IPS DF 6.9 (cell line): ENCODE measurements around the gene DGCR6.
"Not testable (repeated sequence)": the region's sequence is repeated elsewhere in the genome, so short reads cannot be mapped to it uniquely, and the experiment has no call there.

Source experiments
- DNase-seq: peaks from one replicate; pipeline ENCODE4 v3.0.0-alpha.2; 2013; ENCODE audit warnings: low read depth, low spot score
- H3K27ac ChIP-seq: one replicate; pipeline ENCODE4 v1.5.1; 2013; ENCODE audit warnings: low read length, control low read depth
- H3K27me3 ChIP-seq: 2 replicates; pipeline ENCODE4 v1.6.1; 2013; ENCODE audit warnings: mild to moderate bottlenecking, low read length; ENCODE audit not compliant: control insufficient read depth, insufficient read depth
- H3K36me3 ChIP-seq: 2 replicates; pipeline ENCODE4 v1.6.1; 2013; ENCODE audit warnings: low read length; ENCODE audit not compliant: control insufficient read depth, insufficient read depth
- H3K4me1 ChIP-seq: 2 replicates; pipeline ENCODE4 v1.6.1; 2013; ENCODE audit warnings: low read length; ENCODE audit not compliant: control insufficient read depth, insufficient read depth
- H3K4me3 ChIP-seq: 2 replicates; pipeline ENCODE4 v1.5.1; 2013; ENCODE audit warnings: mild to moderate bottlenecking, low read length
- H3K9me3 ChIP-seq: 2 replicates; pipeline ENCODE4 v1.6.1; 2013; ENCODE audit warnings: low read length, inconsistent platforms; ENCODE audit not compliant: control insufficient read depth, insufficient read depth
- WGBS: extraction: QIAGEN DNeasy Blood & Tissue Kit; methylation state at CpG from one replicate; pipeline ENCODE4 v1.1.7; 2013; ENCODE audit warnings: mixed read lengths, missing lambda C conversion rate; ENCODE audit not compliant: insufficient read length, insufficient coverage; 5-methylcytosine and 5-hydroxymethylcytosine counted together

DGCR6 gene

DNA sequence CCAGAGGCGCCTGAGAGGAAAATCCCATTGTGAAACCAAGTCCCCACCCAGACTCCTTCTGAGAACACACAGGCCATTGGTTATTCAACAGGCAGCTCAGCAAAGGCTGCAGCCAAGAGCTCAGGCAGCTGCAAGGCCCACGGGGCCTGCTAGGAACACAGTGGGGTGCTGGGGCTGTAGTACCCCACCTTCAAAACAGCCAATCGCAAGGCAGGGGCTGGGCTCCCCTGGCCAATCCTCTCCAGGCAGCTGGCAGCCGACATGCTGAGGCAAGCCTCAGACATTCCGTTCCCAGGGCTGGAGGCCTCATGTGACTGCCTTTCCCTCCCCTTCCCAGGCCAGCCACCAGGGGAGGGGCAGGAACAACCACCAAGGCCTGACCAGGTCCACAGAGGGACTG lies 23.3 kb downstream of the DGCR6 start:
- H3K4me3 ChIP-seq = no peak overlapping the region
- H3K9me3 ChIP-seq = no peaks in the 10 kb centered on the region
- no peaks in the 10 kb centered on the region for H3K27me3 ChIP-seq
- no peak for DNase-seq
- no CpG with 5 or more reads among the region's 5 CpGs for WGBS
- H3K27ac ChIP-seq = no peak overlapping the region
- no peaks in the 10 kb centered on the region for H3K4me1 ChIP-seq
- no peaks in the 10 kb centered on the region for H3K36me3 ChIP-seq

DNA sequence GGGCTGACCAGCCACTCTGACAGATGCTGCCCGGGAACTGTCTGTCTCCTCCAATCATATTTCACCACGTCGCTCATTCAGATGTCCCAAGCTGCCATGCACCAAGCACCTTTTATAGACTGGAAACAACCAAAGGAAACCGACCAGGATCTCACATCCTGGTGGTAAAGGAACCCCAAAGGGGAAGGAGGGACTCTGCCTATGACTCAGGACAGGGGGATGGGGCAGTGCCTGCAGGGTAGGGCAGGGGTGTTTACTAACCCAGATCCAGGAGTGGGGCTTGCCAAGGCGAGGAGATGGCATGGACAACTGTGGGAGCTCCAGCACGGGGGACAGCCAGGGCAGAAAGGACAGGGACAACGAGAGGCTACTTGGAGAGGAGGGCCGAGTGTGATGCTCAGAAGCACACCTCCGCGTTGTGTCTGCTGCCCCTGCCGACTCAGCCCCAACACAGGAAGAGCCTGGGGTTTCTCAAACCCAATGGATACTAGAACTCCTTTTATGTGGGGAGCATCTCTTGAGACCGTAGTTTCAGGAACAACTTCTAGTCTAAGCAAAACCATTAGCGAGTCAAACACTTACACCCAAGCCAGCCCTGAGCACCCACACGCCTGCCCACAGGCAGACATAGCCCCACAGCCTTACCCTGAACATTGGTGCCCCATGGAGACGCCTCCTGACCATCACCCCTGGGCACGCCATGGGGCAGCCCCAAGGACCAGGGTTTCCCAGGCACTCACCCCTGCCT lies 26.0 kb downstream of the DGCR6 start:
- no peaks in the 10 kb centered on the region for H3K27me3 ChIP-seq
- H3K27ac ChIP-seq = no peak overlapping the region
- H3K4me1 ChIP-seq = no peaks in the 10 kb centered on the region
- no peak for DNase-seq
- H3K4me3 ChIP-seq = no peak overlapping the region
- no peaks in the 10 kb centered on the region for H3K36me3 ChIP-seq
- H3K9me3 ChIP-seq = no peaks in the 10 kb centered on the region
- WGBS = no CpG with 5 or more reads among the region's 16 CpGs

DNA sequence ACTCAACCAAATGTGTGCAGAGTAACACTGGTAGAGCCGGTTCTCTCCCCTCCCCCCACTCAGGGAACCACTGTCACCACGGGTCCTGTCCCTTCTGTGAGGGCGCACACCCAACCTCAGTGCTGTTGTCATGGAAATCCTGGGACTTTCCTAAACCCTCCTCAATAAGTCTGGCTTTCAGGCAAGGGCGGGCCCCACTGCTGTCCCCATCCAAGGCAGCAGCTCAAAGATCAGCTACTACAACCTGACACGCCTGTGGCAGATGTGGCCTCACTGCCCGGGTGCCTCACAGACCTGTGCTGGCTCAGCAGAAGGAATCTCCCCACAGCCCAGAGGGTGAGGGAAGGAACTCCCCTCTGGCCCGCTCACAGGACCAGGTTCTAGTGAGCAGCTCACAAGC lies 27.8 kb downstream of the DGCR6 start:
- Histone ChIP-seq H3K4me1 (no peaks in the 10 kb centered on the region), H3K27me3 (no peaks in the 10 kb centered on the region), H3K4me3 (no peak overlapping the region), H3K27ac (no peak overlapping the region), H3K9me3 (no peaks in the 10 kb centered on the region), H3K36me3 (no peaks in the 10 kb centered on the region)
- WGBS = no CpG with 5 or more reads among the region's 7 CpGs
- no peak for DNase-seq

DNA sequence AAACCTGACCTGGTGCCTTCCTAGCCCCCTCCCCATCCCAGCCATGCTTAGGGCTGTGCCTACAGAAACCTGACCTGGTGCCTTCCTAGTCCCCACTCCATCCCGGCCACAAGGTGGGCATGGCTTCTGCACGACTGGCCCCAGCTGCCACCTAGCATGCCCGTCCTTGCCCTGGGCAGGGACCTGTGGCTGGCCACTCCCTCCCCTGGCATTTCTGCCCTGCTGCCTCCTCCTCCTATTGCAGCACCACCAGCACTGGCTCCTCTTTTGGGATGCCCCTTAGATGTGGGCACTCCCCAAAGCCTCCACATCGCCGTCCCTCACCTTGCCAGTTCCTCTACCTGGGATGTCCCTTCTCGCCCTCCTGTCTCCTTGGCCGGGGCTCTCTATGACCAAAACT lies 28.6 kb downstream of the DGCR6 start:
- not testable (repeated sequence) for H3K9me3 ChIP-seq, H3K4me1 ChIP-seq, H3K36me3 ChIP-seq, H3K27me3 ChIP-seq, DNase-seq, H3K4me3 ChIP-seq, H3K27ac ChIP-seq
- WGBS = no CpG with 5 or more reads among the region's 7 CpGs

DNA sequence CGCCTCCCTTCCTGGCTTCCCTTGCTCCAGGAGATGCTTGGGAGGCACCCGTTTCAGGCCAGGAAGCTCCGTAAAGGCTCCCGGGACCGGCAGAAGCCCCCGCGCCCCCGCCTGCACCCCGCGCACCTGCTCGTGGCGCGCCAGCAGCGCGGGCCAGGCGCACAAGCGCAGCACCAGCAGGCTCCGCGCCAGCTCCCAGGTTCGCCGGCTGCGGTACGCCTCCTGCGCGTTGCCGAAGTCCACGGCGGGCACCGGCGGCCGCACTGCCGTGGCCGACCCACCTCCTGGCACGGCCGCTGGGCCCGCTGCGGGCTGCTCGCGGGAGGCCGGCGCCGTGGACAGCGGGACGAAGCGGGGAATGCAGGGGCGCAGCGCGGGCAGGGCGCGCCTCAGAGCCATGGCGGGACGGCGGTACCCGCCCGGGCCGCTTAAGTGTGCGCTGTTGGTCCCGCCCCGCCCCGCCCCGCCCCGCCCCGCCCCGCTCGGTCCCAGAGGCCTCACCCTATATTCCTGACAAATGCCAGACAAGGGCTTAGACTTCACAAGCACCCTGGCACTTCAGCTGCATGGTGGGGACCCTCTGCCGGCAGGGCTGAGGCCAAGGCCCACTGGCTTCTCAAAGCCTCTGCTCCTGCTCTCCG lies 29.9 kb downstream of the DGCR6 start, which contains the start of gene PRODH:
Gene PRODH (minus strand): TSS at position 405 of the 641 bp plus-strand sequence. CDS start 6 bp downstream, at position 399.
- H3K27ac ChIP-seq = no peak within 1 kb of the TSS
- no peaks in the 10 kb centered on the region for H3K9me3 ChIP-seq
- H3K36me3 ChIP-seq = no peaks in the 10 kb centered on the region
- no peak for DNase-seq
- no peak within 1 kb of the TSS for H3K4me3 ChIP-seq
- no peaks in the 10 kb centered on the region for H3K4me1 ChIP-seq
- no CpG with 5 or more reads among the region's 67 CpGs for WGBS
- no peaks in the 10 kb centered on the region for H3K27me3 ChIP-seq

DNA sequence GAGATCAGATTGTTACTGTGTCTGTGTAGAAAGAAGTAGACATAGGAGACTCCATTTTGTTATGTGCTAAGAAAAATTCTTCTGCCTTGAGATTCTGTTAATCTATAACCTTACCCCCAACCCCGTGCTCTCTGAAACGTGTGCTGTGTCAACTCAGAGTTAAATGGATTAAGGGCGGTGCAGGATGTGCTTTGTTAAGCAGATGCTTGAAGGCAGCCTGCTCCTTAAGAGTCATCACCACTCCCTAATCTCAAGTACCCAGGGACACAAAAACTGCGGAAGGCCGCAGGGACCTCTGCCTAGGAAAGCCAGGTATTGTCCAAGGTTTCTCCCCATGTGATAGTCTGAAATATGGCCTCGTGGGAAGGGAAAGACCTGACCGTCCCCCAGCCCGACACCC lies 32.6 kb downstream of the DGCR6 start:
- not testable (repeated sequence) for H3K4me1 ChIP-seq, H3K36me3 ChIP-seq, H3K4me3 ChIP-seq, H3K9me3 ChIP-seq, H3K27me3 ChIP-seq, H3K27ac ChIP-seq, DNase-seq
- no CpG with 5 or more reads among the region's 8 CpGs for WGBS

DNA sequence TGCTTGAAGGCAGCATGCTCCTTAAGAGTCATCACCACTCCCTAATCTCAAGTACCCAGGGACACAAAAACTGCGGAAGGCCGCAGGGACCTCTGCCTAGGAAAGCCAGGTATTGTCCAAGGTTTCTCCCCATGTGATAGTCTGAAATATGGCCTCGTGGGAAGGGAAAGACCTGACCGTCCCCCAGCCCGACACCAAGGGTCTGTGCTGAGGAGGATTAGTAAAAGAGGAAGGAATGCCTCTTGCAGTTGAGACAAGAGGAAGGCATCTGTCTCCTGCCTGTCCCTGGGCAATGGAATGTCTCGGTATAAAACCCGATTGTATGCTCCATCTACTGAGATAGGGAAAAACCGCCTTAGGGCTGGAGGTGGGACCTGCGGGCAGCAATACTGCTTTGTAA lies 41.0 kb downstream of the DGCR6 start:
- WGBS = no CpG with 5 or more reads among the region's 9 CpGs
- H3K9me3 ChIP-seq, DNase-seq, H3K27me3 ChIP-seq, H3K4me3 ChIP-seq, H3K36me3 ChIP-seq, H3K27ac ChIP-seq, H3K4me1 ChIP-seq: not testable (repeated sequence)

DNA sequence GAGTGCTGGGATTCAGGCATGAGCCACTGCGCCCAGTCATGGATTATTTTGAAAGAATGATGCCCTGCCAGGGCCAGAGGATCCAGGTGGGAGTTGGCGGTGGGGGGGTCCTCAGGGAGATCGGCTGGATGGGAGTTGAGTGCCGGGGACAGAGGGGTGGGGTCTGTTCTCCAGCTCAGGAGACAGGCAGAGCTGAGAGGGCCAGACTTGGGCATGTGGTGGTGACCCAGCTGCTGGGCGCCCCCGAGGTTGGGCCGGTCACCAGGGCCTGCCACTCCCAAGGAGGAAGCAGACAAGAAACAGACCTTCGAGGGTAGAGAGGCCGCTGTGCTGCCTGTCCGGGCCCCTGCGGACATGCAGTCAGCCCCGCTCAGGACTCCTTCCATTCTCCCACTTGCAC lies 41.8 kb downstream of the DGCR6 start:
- no CpG with 5 or more reads among the region's 12 CpGs for WGBS
- H3K4me1 ChIP-seq = no peaks in the 10 kb centered on the region

DNA sequence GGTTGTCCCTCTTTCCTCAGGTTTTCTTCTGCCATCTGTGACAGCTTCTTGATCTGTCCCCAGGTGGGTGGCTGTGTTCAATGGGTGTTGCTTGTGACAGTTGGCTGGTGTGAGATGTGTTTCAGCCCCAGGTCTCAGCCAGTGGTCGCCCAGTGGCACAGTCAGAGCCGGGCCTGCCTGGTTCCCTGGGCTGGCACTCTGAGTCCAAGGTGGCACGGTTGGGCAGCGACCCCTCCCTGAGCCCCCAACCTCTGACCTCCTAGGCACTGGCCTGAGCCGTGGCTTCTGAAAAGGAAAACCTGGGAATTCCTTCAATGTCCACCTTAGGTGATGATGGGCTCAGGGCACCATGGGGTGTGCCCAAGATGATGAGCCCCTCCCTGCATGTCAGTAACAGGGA lies 44.0 kb downstream of the DGCR6 start:
- H3K36me3 ChIP-seq = no peaks in the 10 kb centered on the region
- no peaks in the 10 kb centered on the region for H3K27me3 ChIP-seq
- H3K27ac ChIP-seq = no peak overlapping the region
- no peaks in the 10 kb centered on the region for H3K4me1 ChIP-seq
- no peak overlapping the region for H3K4me3 ChIP-seq
- no CpG with 5 or more reads among the region's 5 CpGs for WGBS
- no peak for DNase-seq
- no peaks in the 10 kb centered on the region for H3K9me3 ChIP-seq

More for the DNA sequence above, 41.8 kb downstream of the DGCR6 start:
- H3K36me3 ChIP-seq = no peaks in the 10 kb centered on the region
- H3K27ac ChIP-seq = no peak overlapping the region
- H3K9me3 ChIP-seq = no peaks in the 10 kb centered on the region
- no peak for DNase-seq
- H3K27me3 ChIP-seq = no peaks in the 10 kb centered on the region
- no peak overlapping the region for H3K4me3 ChIP-seq

DNA sequence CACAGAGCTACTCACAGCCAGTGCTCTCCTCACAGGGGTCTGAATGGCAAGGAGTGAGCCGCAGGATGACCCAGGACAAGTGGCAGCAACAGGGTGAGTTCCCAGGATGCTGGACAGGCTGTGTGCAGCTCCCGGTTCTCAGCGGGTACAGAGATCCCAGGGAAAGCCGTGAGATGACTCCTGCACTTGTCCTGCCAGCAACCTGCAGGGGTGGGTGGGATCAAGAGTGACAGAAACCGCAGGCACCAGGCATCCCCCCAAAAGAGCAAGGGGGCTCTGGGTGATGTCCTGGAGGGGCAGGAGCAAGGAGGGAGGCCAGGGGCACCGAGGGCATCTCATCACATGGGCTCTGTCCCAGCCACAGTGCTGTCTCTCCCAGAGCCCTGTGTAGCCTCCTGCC lies 45.9 kb downstream of the DGCR6 start:
- no peaks in the 10 kb centered on the region for H3K27me3 ChIP-seq
- H3K4me3 ChIP-seq = no peak overlapping the region
- no CpG with 5 or more reads among the region's 6 CpGs for WGBS
- H3K4me1 ChIP-seq = no peaks in the 10 kb centered on the region
- H3K27ac ChIP-seq = no peak overlapping the region
- H3K36me3 ChIP-seq = no peaks in the 10 kb centered on the region
- DNase-seq = no peak
- H3K9me3 ChIP-seq = no peaks in the 10 kb centered on the region

DNA sequence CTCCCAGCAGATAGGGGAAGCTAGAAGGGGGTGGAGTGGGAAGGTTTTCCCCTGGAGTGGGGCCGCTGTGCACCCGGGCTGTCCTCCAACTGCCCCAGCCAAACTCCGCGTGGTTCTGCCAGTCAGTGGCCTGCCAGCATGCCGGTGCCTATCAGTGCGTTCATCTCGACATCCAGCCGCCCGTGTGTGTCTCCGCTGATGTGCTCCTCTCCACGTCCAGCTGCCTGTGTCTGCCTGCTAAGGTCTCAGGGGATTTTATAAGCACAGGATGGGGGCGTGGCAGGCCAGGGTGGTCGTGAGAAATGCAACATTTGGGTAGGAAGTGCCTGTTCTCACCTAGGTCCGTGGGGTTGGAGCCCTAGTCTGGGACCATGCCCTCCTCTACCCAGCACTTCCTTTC lies 47.0 kb downstream of the DGCR6 start:
- not testable (repeated sequence) for DNase-seq, H3K36me3 ChIP-seq, H3K9me3 ChIP-seq, H3K27ac ChIP-seq, H3K4me3 ChIP-seq, H3K27me3 ChIP-seq, H3K4me1 ChIP-seq
- WGBS = no CpG with 5 or more reads among the region's 14 CpGs
